ENCODE data around the gene F7. TPM values are rescaled to one million over a fixed set of nuclear protein-coding genes. Genes with fewer than 3 reads are reported as not detected.
"Not testable (repeated sequence)": the region's sequence is repeated elsewhere in the genome, so short reads cannot be mapped to it uniquely, and the experiment has no call there.

F7 gene
- total RNA-seq, 3 donors from 2014 or later (not counting 1 experiment from before 2014, with no cell fraction given): 0.25 to 0.91 TPM; not detected in 1

GRCh38 chr13:113158946-113159345 lies 53.4 kb downstream of the F7 start:
- DNase-seq (no peak), ATAC-seq (no peak)
- Mint-ChIP-seq H3K27me3 (ENCODE audit: low read depth in 2 of 2) (peaks cover 0 to 15% of the 10 kb centered on the region in 2 donors), H3K4me1 (peaks cover 14 to 19% of the 10 kb centered on the region in 2 donors), H3K9me3 (no peaks in the 10 kb centered on the region), H3K4me3 (no peak overlapping the region), H3K27ac (no peak overlapping the region), H3K36me3 (no peaks in the 10 kb centered on the region)
- peaks cover 23% of the 10 kb centered on the region for H3K4me1 ChIP-seq (ENCODE audit: control insufficient read depth, insufficient read depth, low read length)
- intact Hi-C loops (cut with micrococcal nuclease): no loop called here
- no peaks in the 10 kb centered on the region for H3K36me3 ChIP-seq (ENCODE audit: control insufficient read depth, insufficient read depth, low read length)
- no peak overlapping the region for H3K27ac ChIP-seq (ENCODE audit: low read length)
- TF ChIP-seq CTCF (IDR thresholded peaks at IDR 0.05): no peak
- no peaks in the 10 kb centered on the region for H3K9me3 ChIP-seq (ENCODE audit: control insufficient read depth, insufficient read depth, low read length)
- no peaks in the 10 kb centered on the region for H3K27me3 ChIP-seq (ENCODE audit: control insufficient read depth, insufficient read depth, low read length)
- WGBS (ENCODE audit: insufficient coverage): 95% methylated on average over 7 of the region's 7 CpGs
- H3K4me3 ChIP-seq (ENCODE audit: low read length): no peak overlapping the region

GRCh38 chr13:113159701-113160100 lies 54.1 kb downstream of the F7 start:
- no peak overlapping the region for H3K4me3 ChIP-seq (ENCODE audit: low read length)
- intact Hi-C loops (cut with micrococcal nuclease): no loop called here
- whole genome bisulfite sequencing (ENCODE audit: insufficient coverage): 94% methylated on average over 20 of the region's 20 CpGs
- DNase-seq (no peak), ATAC-seq (no peak)
- Mint-ChIP-seq H3K36me3 (no peaks in the 10 kb centered on the region), H3K27ac (peak overlapping the region in 1 of 2 donors; percentile 48), H3K27me3 (ENCODE audit: low read depth in 2 of 2) (peaks cover 0 to 15% of the 10 kb centered on the region in 2 donors), H3K4me3 (no peak overlapping the region), H3K4me1 (peaks cover 19 to 20% of the 10 kb centered on the region in 2 donors), H3K9me3 (no peaks in the 10 kb centered on the region)
- H3K9me3 ChIP-seq (ENCODE audit: control insufficient read depth, insufficient read depth, low read length): no peaks in the 10 kb centered on the region
- no peaks in the 10 kb centered on the region for H3K27me3 ChIP-seq (ENCODE audit: control insufficient read depth, insufficient read depth, low read length)
- no peak for TF ChIP-seq CTCF (IDR thresholded peaks at IDR 0.05)
- H3K27ac ChIP-seq (ENCODE audit: low read length): no peak overlapping the region
- H3K4me1 ChIP-seq (ENCODE audit: control insufficient read depth, insufficient read depth, low read length): peaks cover 18% of the 10 kb centered on the region
- H3K36me3 ChIP-seq (ENCODE audit: control insufficient read depth, insufficient read depth, low read length): no peaks in the 10 kb centered on the region

DNA sequence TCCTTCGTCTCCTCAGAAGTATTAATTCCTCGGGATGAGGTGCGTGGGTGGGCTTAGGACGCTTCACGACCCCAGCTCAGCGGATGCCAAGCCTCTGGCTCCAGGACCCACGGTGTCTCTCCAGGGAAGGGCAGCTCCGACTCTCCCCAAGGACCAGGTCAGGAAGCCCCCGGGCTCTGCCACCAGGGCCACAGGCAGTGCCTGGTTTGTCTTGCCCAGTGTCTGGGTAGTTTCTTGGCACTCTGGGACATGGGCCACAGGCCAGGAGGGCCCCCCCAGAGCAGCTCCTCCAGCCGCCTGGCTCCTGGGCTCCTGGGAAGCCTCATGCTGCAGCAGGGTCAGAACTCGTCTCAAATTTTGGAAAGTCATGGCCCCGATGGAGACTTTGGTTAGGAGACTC lies 55.4 kb downstream of the F7 start:
- no peaks in the 10 kb centered on the region for H3K36me3 Mint-ChIP-seq
- H3K36me3 ChIP-seq (ENCODE audit: control insufficient read depth, insufficient read depth, low read length): no peaks in the 10 kb centered on the region
- no peaks in the 10 kb centered on the region for H3K9me3 Mint-ChIP-seq
- intact Hi-C loops (cut with micrococcal nuclease): no loop called here
- no peak for TF ChIP-seq CTCF (IDR thresholded peaks at IDR 0.05)
- peak overlapping the region in 1 of 2 donors; percentile 44 for H3K27ac Mint-ChIP-seq
- H3K4me3 ChIP-seq (ENCODE audit: low read length): no peak overlapping the region
- peaks cover 0 to 15% of the 10 kb centered on the region in 2 donors for H3K27me3 Mint-ChIP-seq (ENCODE audit: low read depth in 2 of 2)
- ATAC-seq (no peak), DNase-seq (no peak)
- H3K9me3 ChIP-seq (ENCODE audit: control insufficient read depth, insufficient read depth, low read length): no peaks in the 10 kb centered on the region
- H3K27me3 ChIP-seq (ENCODE audit: control insufficient read depth, insufficient read depth, low read length): no peaks in the 10 kb centered on the region
- WGBS (ENCODE audit: insufficient coverage): 87% methylated on average over 12 of the region's 12 CpGs
- H3K27ac ChIP-seq (ENCODE audit: low read length): no peak overlapping the region
- H3K4me1 Mint-ChIP-seq: peaks cover 22 to 26% of the 10 kb centered on the region in 2 donors
- peaks cover 16% of the 10 kb centered on the region for H3K4me1 ChIP-seq (ENCODE audit: control insufficient read depth, insufficient read depth, low read length)
- H3K4me3 Mint-ChIP-seq: peak overlapping the region; percentile 47

- DNase-seq: peak in 1 of 2 donors; percentile 39
- Mint-ChIP-seq H3K4me1 (peaks cover 26 to 27% of the 10 kb centered on the region in 2 donors), H3K4me3 (peak overlapping the region; percentile 47), H3K9me3 (no peaks in the 10 kb centered on the region), H3K27me3 (ENCODE audit: low read depth in 2 of 2) (peaks cover 0 to 15% of the 10 kb centered on the region in 2 donors), H3K36me3 (no peaks in the 10 kb centered on the region), H3K27ac (peak overlapping the region in 1 of 2 donors; percentile 44)
- intact Hi-C loops (cut with micrococcal nuclease): no loop called here
- no peaks in the 10 kb centered on the region for H3K9me3 ChIP-seq (ENCODE audit: control insufficient read depth, insufficient read depth, low read length)
- no peaks in the 10 kb centered on the region for H3K27me3 ChIP-seq (ENCODE audit: control insufficient read depth, insufficient read depth, low read length)
- peaks cover 19% of the 10 kb centered on the region for H3K4me1 ChIP-seq (ENCODE audit: control insufficient read depth, insufficient read depth, low read length)
- no peak overlapping the region for H3K4me3 ChIP-seq (ENCODE audit: low read length)
- peak overlapping the region; percentile 17 for H3K27ac ChIP-seq (ENCODE audit: low read length)
- H3K36me3 ChIP-seq (ENCODE audit: control insufficient read depth, insufficient read depth, low read length): no peaks in the 10 kb centered on the region
- TF ChIP-seq CTCF (IDR thresholded peaks at IDR 0.05): no peak
- WGBS (ENCODE audit: insufficient coverage): 42% methylated on average over 16 of the region's 16 CpGs
- ATAC-seq: no peak
Observed at GRCh38 chr13:113161433-113161832, 55.8 kb downstream of the F7 start.

DNA sequence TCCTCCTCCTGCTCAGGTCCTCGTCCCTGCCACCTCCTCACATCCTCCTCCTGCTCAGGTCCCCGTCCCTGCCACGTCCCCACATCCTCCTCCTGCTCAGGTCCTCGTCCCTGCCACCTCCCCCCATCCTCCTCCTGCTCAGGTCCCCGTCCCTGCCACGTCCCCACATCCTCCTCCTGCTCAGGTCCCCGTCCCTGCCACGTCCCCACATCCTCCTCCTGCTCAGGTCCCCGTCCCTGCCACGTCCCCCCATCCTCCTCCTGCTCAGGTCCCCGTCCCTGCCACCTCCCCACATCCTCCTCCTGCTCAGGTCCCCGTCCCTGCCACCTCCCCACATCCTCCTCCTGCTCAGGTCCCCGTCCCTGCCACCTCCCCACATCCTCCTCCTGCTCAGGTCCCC lies 56.4 kb downstream of the F7 start:
- H3K36me3 ChIP-seq (ENCODE audit: control insufficient read depth, insufficient read depth, low read length); H3K27ac Mint-ChIP-seq; H3K27me3 ChIP-seq (ENCODE audit: control insufficient read depth, insufficient read depth, low read length); H3K9me3 ChIP-seq (ENCODE audit: control insufficient read depth, insufficient read depth, low read length); intact Hi-C loops (cut with micrococcal nuclease); DNase-seq; H3K36me3 Mint-ChIP-seq; ATAC-seq; H3K4me3 Mint-ChIP-seq; H3K4me3 ChIP-seq (ENCODE audit: low read length); H3K9me3 Mint-ChIP-seq; H3K27ac ChIP-seq (ENCODE audit: low read length): not testable (repeated sequence)
- 0% methylated on average over 4 of the region's 13 CpGs for WGBS (ENCODE audit: insufficient coverage)
- H3K4me1 ChIP-seq (ENCODE audit: control insufficient read depth, insufficient read depth, low read length): peaks cover 21% of the 10 kb centered on the region
- H3K4me1 Mint-ChIP-seq: peaks cover 26 to 30% of the 10 kb centered on the region in 2 donors
- peaks cover 0 to 15% of the 10 kb centered on the region in 2 donors for H3K27me3 Mint-ChIP-seq (ENCODE audit: low read depth in 2 of 2)
